AG10803 (cell line): ENCODE data around the gene GSTM3.

Source experiments
- DNase-seq: peaks from one replicate; pipeline ENCODE4 v3.0.0; 2010; ENCODE audit warnings: low read depth
- H3K4me3 ChIP-seq: 2 replicates; pipeline ENCODE4 v1.5.1; 2011; ENCODE audit warnings: mild to moderate bottlenecking, low read length, control low read depth
- CTCF ChIP-seq: conservative IDR thresholded peaks from 2 replicates; pipeline ENCODE4 v1.5.1; 2011; ENCODE audit warnings: mild to moderate bottlenecking, low read length, control low read depth, inconsistent platforms

Gene GSTM3

GRCh38 chr1:109728870-109729269, 12.0 kb downstream of the GSTM3 start:
- TF ChIP-seq CTCF: no peak
- H3K4me3 ChIP-seq: no peak overlapping the region

GRCh38 chr1:109726728-109727373, 14.0 kb downstream of the GSTM3 start:
- TF ChIP-seq CTCF: no peak
- no peak for DNase-seq
- H3K4me3 ChIP-seq: no peak overlapping the region

More at GRCh38 chr1:109728870-109729269, 12.0 kb downstream of the GSTM3 start:
- DNase-seq: no peak

GRCh38 chr1:109726007-109726406, 14.8 kb downstream of the GSTM3 start:
- no peak overlapping the region for H3K4me3 ChIP-seq
- no peak for DNase-seq
- no peak for TF ChIP-seq CTCF

GRCh38 chr1:109725510-109725909, 15.3 kb downstream of the GSTM3 start:
- no peak for TF ChIP-seq CTCF
- no peak overlapping the region for H3K4me3 ChIP-seq
- DNase-seq: no peak

- TF ChIP-seq CTCF: no peak
- H3K4me3 ChIP-seq: no peak overlapping the region
- DNase-seq: no peak
Observed at GRCh38 chr1:109724933-109725332, 15.9 kb downstream of the GSTM3 start.

- H3K4me3 ChIP-seq: no peak overlapping the region
- DNase-seq: peak; percentile 70
- no peak for TF ChIP-seq CTCF
Observed at GRCh38 chr1:109722908-109723691, 17.7 kb downstream of the GSTM3 start.

- no peak for DNase-seq
- no peak overlapping the region for H3K4me3 ChIP-seq
- no peak for TF ChIP-seq CTCF
Observed at GRCh38 chr1:109721971-109722370, 18.9 kb downstream of the GSTM3 start.
